ENCODE results near the gene MIA2.
A peak's percentile ranks its signal among the peaks of the same experiment; 100 is the strongest.
"Not testable (repeated sequence)": the region's sequence is repeated elsewhere in the genome, so short reads cannot be mapped to it uniquely, and the experiment has no call there.

Gene MIA2

DNA sequence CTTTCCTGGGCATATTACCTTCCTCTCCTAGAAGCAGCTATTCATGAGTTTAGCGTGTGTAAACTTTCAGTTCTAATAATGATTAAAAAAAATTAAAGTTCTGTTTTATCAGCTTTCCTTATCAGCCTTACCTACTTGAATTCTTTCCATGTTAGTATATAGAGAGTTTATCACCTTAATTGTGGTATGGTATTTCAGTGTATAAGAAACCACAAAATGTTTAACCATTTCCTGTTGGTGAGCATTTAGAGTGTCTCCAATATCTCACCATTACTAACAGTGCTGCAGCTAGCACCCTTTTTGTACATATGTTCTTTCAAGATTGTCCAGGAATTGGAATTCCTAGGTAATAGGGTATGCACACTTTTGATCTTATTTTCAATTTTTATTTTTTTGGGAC is 109.1 kb downstream of the MIA2 start:
- no peak for DNase-seq

- DNase-seq, result no peak
Measured at GRCh38 chr14:39343614-39344013, 109.9 kb downstream of the MIA2 start.

GRCh38 chr14:39350866-39351265 is 117.2 kb downstream of the MIA2 start:
- DNase-seq, result no peak

DNA sequence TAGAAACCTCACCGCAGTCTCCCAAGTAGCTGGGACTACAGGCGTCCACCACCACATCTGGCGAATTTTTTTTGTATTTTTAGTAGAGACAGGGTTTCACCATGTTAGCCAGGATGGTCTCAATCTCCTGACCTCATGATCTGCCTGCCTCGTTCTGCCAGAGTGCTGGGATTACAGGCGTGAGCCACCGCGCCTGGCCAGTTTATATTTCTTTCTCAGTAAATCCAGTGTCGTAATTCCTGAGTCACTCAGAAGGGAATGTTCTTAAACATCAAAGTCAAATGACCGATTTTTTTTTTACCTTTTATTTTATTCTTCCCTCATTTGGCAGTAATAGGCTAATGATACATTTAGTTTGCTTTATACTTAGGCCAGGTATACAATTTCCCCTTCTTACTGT is 118.0 kb downstream of the MIA2 start:
- DNase-seq, result no peak

GRCh38 chr14:39359069-39359468 is 125.4 kb downstream of the MIA2 start:
- DNase-seq, result not testable (repeated sequence)

- no peak for DNase-seq
Measured at GRCh38 chr14:39360316-39360715, 126.6 kb downstream of the MIA2 start.

DNA sequence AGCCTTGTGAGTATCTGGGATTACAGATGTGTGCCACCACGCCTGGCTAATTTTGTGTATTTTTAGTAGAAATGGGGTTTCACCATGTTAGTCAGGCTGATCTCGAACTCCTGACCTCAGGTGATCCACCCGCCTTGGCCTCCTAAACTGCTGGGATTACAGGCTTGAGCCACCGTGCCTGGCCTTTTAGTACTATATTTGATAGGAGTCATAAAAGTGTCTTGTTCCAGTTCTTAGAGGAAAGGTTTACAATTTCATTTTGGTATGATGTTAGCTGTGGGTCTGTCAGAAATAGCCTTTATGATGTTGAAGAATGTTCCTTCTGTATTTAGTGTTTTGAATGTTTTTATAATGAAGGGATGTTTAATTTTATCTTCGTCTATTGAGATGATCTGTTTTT is 127.8 kb downstream of the MIA2 start:
- not testable (repeated sequence) for DNase-seq

DNA sequence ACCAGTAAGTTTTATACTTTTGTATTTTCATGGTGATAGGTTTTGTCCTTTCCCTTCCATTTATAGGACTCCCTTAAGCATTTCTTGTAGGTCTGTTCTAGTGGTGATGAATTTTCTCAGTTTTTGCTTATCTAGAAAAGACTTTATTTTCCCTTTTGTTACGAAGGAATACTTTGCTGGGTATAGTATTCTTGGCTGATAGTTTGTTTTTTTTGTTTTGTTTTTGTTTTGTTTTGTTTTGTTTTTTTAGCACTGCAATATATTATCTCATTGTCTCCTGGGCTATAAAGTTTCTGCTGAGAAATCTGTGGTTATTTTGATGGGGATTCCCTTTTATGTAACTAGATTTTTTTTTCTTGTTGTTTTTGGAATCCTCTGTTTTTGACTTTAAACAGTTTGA is 130.8 kb downstream of the MIA2 start:
- DNase-seq, result no peak

DNA sequence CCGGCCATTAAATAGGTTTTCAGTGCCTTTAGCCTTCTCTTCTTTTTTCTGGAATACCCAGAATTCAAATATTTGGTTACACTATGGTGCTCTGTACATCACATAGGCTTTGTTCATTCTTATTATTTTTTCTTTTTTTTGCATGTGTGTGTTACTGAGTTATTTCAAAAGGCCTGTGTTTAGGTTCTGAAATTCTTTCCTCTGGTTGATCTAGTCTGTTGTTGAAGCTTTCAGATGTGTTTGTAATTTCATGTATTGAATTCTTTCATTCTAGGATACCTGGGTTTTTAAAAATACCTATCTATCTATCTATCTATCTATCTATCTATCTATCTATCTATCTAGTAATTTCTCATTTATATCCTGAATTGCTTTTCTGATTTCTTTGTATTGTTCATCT is 131.6 kb downstream of the MIA2 start:
- no peak for DNase-seq

DNA sequence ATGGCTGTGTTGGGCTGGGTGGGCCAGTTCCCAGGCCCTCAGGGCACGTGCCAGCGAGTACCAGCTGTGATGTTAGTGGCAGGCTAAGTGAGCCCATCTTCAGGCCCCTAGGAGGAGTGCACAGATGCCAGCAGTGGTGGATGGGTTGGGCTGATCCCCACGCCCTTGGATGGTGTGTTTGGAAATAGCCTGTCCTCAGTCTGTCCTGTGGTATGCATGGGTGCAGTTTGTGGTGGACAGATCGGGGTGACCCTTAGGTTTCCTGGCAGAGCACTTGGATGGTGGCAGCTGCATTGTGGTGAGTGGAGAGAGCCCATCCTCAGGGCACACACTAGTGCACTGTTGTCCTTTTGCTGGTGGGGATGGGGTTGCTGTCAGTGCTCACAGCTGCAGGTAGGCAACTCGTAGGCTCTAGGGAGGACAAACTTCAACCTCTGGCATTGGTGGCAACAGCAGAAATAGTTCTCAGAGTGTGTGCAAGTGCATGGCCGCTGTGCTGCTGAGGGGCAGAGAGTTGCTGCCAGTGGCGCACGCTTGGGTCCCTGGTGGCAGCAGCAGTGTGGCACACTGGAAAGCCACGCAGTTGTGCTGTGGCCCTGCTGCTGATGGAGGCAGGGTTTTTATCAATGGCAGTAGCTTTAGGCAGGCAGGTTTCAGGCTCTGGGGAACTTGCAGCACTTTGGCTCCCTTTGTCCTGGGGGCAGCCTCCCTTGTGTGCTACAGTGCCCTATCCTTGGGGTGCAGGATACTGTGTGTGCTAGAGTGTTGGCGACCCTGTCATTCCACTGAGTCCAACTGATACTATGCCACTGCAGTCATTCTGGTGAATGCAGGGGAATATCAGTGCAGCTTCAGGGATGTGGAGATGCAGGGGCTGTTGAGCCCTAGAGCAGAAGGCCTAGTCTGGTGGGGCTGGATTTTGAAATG is 133.0 kb downstream of the MIA2 start:
- DNase-seq, result no peak

DNA sequence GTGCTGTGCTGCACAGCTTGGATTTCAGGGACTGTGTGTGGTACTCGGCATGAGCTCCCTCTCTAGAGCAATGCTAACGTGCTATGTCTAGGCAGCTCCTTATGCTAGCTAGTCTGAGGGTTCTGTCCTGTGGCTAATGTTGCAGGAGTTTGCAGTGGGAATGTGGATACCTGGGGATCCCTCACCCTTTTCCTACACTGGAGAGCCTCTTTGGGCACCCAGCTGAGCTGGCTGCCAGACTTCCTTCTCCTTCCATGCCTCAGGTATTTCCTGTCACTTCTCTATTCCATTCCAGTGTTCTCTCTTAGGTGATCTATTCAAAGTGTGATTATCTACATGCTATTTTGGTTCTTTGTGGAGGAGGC is 133.7 kb downstream of the MIA2 start:
- DNase-seq, result no peak

GRCh38 chr14:39368261-39368959 is 134.7 kb downstream of the MIA2 start:
- peak; percentile 33 for DNase-seq

GRCh38 chr14:39369029-39369428 is 135.3 kb downstream of the MIA2 start:
- no peak for DNase-seq

DNA sequence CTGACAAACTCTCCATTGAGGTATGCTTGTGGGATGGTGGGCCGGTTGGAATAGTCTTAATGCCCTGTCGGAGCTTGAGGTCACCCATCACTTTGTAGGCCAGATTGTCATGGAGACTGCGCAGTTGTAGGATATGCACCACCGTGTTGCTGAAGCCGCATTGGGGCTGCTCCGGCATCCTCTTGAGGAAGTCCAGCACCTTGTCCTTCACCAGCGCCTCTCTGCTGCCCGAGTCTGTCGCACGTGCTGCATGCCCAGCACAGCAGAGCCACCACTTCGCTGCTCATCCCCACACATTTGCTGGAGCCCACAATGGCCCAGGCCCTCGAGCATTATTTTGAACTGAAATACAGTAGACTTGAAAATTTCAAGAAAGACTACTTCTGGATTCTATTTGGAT is 136.7 kb downstream of the MIA2 start:
- DNase-seq, result no peak

GRCh38 chr14:39372656-39373055 is 138.9 kb downstream of the MIA2 start:
- DNase-seq, result no peak

DNA sequence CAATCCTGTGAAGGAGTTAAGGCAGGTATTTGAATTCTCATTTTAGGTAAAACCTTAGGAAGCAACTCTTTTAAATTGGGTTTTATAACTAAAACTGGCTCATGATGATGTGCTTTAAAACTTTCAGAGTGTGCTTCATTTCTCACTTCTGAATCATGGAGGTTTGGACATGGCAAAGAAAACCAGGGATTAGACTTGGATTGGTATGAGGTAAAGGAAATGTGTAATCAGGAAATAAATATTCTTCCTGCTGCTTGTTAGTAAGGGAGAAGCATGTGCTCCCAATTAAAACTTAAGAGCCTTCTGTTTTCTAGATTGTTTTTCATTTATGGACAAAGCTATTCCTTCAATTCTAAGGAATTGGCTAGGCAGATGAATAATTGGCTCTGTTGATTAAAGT is 141.1 kb downstream of the MIA2 start:
- no peak for DNase-seq

- no peak for DNase-seq
Measured at GRCh38 chr14:39376667-39377403, 143.1 kb downstream of the MIA2 start.

DNA sequence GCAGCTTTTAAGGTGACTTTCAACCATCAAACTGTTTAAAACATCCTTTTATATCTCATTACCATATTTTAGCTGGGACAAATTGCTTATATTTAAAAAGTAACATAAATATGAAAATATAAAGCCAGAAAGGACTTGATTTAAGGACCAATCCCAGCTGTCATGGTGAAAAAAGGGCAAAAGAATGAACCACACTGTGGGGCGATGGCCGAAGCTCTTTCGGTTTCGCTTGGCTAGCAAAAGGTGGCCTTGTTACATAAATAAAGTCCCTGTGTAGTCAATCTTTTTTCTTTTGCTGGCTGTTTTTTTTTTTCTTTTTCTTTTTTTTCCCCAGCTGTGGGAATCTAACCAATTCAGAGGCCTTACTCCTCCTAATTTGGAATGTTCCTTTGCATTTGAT is 147.7 kb downstream of the MIA2 start:
- no peak for DNase-seq

DNA sequence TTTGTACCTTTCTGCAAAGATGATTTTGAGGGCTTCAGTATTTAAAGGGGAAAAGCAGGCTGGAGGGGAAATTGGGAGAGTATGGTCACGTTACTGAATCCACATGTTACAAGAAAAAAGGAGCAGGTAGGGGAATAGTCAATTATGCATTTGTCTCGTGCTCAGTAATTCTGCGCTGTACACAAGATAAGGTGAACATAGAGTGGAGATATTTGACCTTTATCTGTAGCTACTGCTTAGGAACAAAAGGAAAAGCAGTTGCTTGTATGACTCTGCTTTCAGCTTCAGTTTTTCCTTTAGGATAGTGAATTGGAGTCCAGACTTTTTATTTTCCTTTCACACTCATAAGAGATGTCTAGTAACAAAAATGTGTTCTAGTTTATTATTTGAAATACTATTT is 148.7 kb downstream of the MIA2 start:
- DNase-seq, result no peak

- peak; percentile 33 for DNase-seq
Measured at GRCh38 chr14:39383026-39383660, 149.4 kb downstream of the MIA2 start.

DNA sequence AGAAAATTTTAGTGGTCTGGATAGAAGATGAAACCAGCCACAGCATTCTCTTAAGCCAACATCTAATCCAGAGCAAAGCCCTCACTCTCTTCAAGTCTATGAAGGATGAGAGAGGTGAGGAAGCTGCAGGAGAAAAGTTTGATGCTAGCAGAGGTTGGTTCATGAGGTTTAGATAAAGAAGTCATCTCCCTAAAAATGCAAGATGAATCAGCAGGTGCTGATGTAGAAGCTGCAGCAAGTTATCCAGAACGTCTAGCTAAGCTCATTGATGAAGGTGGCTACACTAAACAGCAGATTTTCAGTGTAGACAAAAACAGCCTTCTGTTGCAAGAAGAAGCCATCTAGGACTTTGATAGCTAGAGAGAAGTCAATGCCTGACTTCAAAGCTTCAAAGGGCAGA is 150.0 kb downstream of the MIA2 start:
- no peak for DNase-seq

GRCh38 chr14:39384177-39384576 is 150.5 kb downstream of the MIA2 start:
- DNase-seq, result no peak

DNA sequence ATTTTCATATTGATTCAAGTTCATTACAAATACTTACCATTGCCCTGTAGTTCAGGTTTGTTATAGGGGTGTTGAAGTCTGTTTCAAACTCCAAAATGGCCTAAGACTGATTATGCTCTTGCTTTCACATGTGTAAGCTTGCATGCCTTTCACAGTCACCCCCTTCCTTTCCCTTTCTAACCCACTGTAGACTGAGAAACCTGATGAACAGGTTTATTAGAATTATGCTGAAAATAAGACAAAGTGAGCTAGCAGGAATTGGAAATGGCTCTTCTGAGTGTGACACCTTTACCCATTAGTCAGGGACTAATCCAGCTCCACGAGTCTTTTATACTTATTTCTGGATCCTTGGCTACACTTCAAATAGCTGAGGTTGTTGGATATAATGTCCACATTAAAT is 159.6 kb downstream of the MIA2 start:
- DNase-seq, result no peak
